ENCODE measurements around the gene VPS37C. TPM values are rescaled to one million over a fixed set of nuclear protein-coding genes. Genes with fewer than 3 reads are reported as not detected.
"Not testable (repeated sequence)": the region's sequence is repeated elsewhere in the genome, so short reads cannot be mapped to it uniquely, and the experiment has no call there.

Gene VPS37C
- total RNA-seq, 4 donors from 2014 or later = 26.4 to 36.3 (median 35.7) TPM

GRCh38 chr11:61170566-61170965 lies 9.3 kb upstream of the VPS37C start:
- Histone ChIP-seq H3K27ac (no peak overlapping the region), H3K9me3 (no peaks in the 10 kb centered on the region), H3K4me1 (no peaks in the 10 kb centered on the region), H3K36me3 (no peaks in the 10 kb centered on the region), H3K4me3 (no peak overlapping the region), H3K27me3 (peaks cover 2% of the 10 kb centered on the region)
- TF ChIP-seq POLR2A (IDR thresholded peaks at IDR 0.05) (no peak), EP300 (IDR thresholded peaks at IDR 0.05) (no peak), CTCF (IDR thresholded peaks at IDR 0.05) (no peak), POLR2AphosphoS5 (IDR thresholded peaks at IDR 0.05) (no peak)
- DNase-seq (ENCODE audit: low spot score in 2 of 2) = no peak
- 77% methylated on average over 7 of the region's 9 CpGs for WGBS

DNA sequence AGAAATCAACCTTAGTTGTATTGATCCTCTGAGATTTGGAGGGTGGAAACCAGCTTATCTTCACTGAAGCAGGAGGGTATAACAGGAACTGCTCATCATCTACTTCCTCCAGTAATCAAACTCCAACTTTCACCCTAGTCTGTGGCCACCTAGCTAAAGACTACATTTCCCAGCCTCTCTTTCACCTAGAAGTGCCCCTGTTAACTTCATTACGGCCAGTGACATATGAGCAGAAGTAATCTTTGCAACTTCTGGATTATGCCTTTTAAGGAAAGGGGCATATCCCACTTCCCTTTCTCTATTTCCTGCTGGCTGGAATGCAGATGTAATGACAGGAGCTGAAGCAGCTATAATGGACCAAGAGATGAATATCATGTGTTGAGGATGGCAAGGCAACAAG lies 7.6 kb upstream of the VPS37C start:
- Histone ChIP-seq H3K36me3 (no peaks in the 10 kb centered on the region), H3K4me3 (no peak overlapping the region), H3K9me3 (no peaks in the 10 kb centered on the region), H3K27ac (no peak overlapping the region), H3K27me3 (no peaks in the 10 kb centered on the region), H3K4me1 (no peaks in the 10 kb centered on the region)
- TF ChIP-seq EP300 (IDR thresholded peaks at IDR 0.05) (no peak), POLR2A (IDR thresholded peaks at IDR 0.05) (no peak), POLR2AphosphoS5 (IDR thresholded peaks at IDR 0.05) (no peak), CTCF (IDR thresholded peaks at IDR 0.05) (no peak)
- WGBS = 100% methylated on average over 1 of the region's 1 CpG
- DNase-seq (ENCODE audit: low spot score in 2 of 2) = no peak

DNA sequence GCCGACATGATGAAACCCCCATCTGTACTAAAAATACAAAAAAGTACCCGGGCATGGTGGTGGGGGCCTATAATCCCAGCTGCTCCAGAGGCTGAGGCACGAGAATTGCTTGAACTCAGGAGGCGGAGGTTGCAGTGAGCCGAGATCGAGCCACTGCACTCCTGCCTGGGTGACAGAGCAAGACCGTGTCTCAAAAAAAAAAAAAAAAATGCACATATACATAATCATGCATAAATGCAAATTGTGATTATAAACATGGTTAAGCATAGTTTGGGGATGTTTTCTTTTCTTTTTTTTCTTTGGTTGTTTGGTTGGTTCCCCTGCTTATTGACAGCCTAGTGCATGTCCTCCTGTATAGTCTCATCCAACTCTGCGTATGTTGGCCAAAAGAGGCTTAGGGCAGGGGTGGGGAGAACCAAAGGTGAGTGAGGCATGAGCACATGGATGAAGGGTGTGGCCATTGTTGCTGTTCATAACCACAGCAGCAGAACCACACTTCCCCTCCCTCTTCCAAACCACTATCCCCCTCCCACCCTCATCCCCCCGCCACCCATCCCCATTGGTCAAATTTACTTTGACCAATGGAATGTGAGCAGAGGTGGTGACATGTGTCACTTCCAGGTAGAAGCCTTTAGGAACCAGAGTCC lies 6.9 kb upstream of the VPS37C start:
- Histone ChIP-seq H3K4me3 (no peak overlapping the region), H3K27ac (no peak overlapping the region), H3K4me1 (no peaks in the 10 kb centered on the region), H3K36me3 (no peaks in the 10 kb centered on the region), H3K9me3 (no peaks in the 10 kb centered on the region), H3K27me3 (no peaks in the 10 kb centered on the region)
- DNase-seq (ENCODE audit: low spot score in 2 of 2) = peak; percentile 8 to 26
- 90% methylated on average over 9 of the region's 9 CpGs for WGBS
- TF ChIP-seq CTCF (IDR thresholded peaks at IDR 0.05) (no peak), EP300 (IDR thresholded peaks at IDR 0.05) (no peak), POLR2AphosphoS5 (IDR thresholded peaks at IDR 0.05) (no peak), POLR2A (IDR thresholded peaks at IDR 0.05) (no peak)

DNA sequence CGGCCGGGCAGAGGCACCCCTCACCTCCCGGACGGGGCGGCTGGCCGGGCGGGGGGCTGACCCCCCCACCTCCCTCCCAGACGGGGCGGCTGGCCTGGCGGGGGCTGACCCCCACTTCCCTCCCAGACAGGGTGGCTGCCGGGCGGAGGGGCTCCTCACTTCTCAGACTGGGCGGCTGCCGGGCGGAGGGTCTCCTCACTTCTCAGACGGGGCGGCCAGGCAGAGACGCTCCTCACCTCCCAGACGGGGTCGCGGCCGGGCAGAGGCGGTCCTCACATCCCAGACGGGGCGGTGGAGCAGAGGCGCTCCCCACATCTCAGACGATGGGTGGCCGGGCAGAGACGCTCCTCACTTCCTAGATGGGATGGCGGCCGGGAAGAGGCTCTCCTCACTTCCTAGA lies 5.1 kb upstream of the VPS37C start:
- H3K27ac ChIP-seq; H3K4me1 ChIP-seq; H3K36me3 ChIP-seq; H3K9me3 ChIP-seq; H3K4me3 ChIP-seq; DNase-seq (ENCODE audit: low spot score in 2 of 2); H3K27me3 ChIP-seq: not testable (repeated sequence)
- WGBS = no CpG with 5 or more reads among the region's 31 CpGs

GRCh38 chr11:61165785-61166184 lies 4.6 kb upstream of the VPS37C start:
- H3K36me3 ChIP-seq; H3K27ac ChIP-seq; H3K4me3 ChIP-seq; DNase-seq (ENCODE audit: low spot score in 2 of 2); H3K27me3 ChIP-seq; H3K9me3 ChIP-seq: not testable (repeated sequence)
- 64% methylated on average over 3 of the region's 7 CpGs for WGBS
- H3K4me1 ChIP-seq = peaks cover 11% of the 10 kb centered on the region

DNA sequence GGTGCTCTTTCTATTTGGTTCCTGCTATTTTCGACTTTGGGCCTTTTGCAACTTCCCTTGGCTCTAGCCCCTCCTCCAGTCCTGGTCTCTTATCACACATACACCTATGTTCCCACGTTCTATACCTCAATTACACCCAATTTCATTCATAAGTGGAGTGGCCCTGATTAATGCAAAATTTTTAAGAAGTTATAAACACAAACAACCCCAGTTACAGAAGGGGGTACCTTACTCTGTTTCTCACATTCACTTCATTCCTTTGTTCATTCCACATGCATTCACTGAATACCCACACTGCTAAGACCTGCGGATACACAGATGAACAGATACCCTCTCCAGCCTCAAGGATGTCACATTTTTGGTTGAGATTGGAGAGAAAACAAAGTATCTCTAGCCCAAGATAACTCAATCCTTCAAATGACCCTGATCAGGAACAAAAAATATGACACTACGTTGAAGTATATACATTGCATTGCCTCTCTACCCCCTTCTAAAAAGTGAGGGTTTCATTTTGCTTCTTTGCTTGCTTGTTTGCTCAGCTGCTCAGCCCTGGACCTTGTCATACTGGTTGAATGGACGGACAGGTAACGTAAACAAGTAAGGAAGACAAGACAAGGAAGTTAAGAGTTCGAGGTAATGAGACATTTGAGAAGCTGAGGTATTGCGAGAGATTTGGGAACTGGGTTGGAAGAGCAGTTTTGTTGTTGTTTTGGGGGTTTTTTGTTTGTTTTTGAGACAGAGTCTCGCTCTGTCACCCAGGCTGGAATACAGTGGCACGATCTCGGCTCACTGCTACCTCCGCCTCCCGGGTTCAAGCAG lies 3.6 kb upstream of the VPS37C start:
- Histone ChIP-seq H3K9me3 (no peaks in the 10 kb centered on the region), H3K4me3 (no peak overlapping the region), H3K36me3 (no peaks in the 10 kb centered on the region), H3K27ac (no peak overlapping the region), H3K27me3 (no peaks in the 10 kb centered on the region), H3K4me1 (peaks cover 21% of the 10 kb centered on the region)
- WGBS = 81% methylated on average over 13 of the region's 13 CpGs
- no peak for DNase-seq (ENCODE audit: low spot score in 2 of 2)
- no peak for TF ChIP-seq POLR2A (IDR thresholded peaks at IDR 0.05)
- TF ChIP-seq CTCF (IDR thresholded peaks at IDR 0.05) = no peak
- no peak for TF ChIP-seq EP300 (IDR thresholded peaks at IDR 0.05)
- no peak for TF ChIP-seq POLR2AphosphoS5 (IDR thresholded peaks at IDR 0.05)
